Upper lobe of right lung (tissue), 1 donor: ENCODE data around the gene ZNF385C. TPM values are rescaled to one million over a fixed set of nuclear protein-coding genes. Genes with fewer than 3 reads are reported as not detected.
A peak's percentile ranks its signal among the peaks of the same experiment; 100 is the strongest.

Experiments
- ATAC-seq: fragments of 200-7000 bp; cut with Tn5 transposase; one replicate; pipeline ENCODE4 v1.9.1; 2020; ENCODE audit warnings: mild to moderate bottlenecking, moderate library complexity
- DNase-seq: peaks from one replicate; pipeline ENCODE4 v3.0.0-alpha.2; 2020
- H3K27ac ChIP-seq: fragments of 200-600 bp; one replicate; pipeline ENCODE4 v1.8.0; 2022
- H3K27me3 ChIP-seq: fragments of 200-600 bp; one replicate; pipeline ENCODE4 v1.8.0; 2022; ENCODE audit warnings: mild to moderate bottlenecking
- H3K36me3 ChIP-seq: fragments of 200-600 bp; one replicate; pipeline ENCODE4 v1.8.0; 2022
- H3K4me1 ChIP-seq: fragments of 200-600 bp; one replicate; pipeline ENCODE4 v1.8.0; 2022
- H3K4me3 ChIP-seq: fragments of 200-600 bp; one replicate; pipeline ENCODE4 v1.8.0; 2022; ENCODE audit warnings: mild to moderate bottlenecking
- H3K9me3 ChIP-seq: fragments of 200-600 bp; one replicate; pipeline ENCODE4 v1.8.0; 2022
- intact Hi-C: fragments of 100-400 bp; cut with DNase I; formaldehyde crosslinking; loops from one replicate; pipeline ENCODE4 v1.11.0; 2022
- total RNA-seq: library from RNA; stranded (reverse); fragmentation: NEBNext Ultra II Directional; extraction: Animal tissue kit (Norgen Biotek cat#: 25700); gene quantifications from one replicate; pipeline ENCODE4 v1.2.1, GENCODE V29; 2021
- TF ChIP-seq, protein P1 (sequence below): fragments of 200-600 bp; IDR thresholded peaks from one replicate; pipeline ENCODE4 v1.8.0; 2022; ENCODE audit warnings: antibody characterized with exemption
- donor health status: DM: no; HTN: yes; CAD: no; lungs with severe emphysema.

The ZNF385C gene
- total RNA-seq, 1 donor from 2014 or later = 0.78 TPM

DNA sequence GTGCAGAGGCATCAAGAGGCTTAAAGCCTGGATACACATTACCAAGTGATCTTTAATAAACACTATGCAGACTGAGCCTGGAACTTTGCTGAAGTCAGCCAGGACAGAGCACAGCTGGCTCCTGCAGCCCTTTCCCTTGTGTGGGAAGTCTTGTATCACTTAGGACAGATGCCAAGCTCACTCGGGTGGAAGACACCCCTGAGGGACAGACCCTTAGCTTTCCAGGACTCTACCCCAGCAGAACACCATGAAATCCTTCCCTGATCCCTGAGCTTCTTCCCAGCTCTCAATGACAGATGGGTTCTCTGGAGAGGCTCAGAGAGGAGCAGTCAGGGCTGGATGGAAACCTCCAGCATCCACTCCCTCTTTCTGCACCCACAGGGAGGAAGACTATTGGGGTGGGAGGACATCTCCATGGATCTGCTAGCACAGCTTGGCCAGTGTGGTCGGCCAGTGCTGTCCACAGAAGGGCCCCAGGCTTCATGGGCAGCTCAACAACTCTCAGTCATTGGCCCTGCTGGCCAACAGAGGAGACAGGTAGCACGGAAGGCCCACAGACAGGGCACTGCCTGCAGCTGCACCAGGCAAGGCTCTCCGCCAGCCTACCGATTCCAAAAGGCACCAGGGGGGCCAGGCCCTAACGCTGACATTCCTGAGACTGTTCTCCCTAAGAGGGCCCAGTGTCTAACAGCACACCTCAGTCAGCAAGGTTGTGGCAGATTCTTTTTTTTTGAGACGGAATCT, 40.6 kb upstream of the ZNF385C start:
- H3K9me3 ChIP-seq = no peaks in the 10 kb centered on the region
- peaks cover 39% of the 10 kb centered on the region for H3K36me3 ChIP-seq
- no peak overlapping the region for H3K4me3 ChIP-seq
- intact Hi-C loops = no loop called here
- no peak for ATAC-seq
- H3K4me1 ChIP-seq = peaks cover 69% of the 10 kb centered on the region
- TF ChIP-seq, protein P1, sequence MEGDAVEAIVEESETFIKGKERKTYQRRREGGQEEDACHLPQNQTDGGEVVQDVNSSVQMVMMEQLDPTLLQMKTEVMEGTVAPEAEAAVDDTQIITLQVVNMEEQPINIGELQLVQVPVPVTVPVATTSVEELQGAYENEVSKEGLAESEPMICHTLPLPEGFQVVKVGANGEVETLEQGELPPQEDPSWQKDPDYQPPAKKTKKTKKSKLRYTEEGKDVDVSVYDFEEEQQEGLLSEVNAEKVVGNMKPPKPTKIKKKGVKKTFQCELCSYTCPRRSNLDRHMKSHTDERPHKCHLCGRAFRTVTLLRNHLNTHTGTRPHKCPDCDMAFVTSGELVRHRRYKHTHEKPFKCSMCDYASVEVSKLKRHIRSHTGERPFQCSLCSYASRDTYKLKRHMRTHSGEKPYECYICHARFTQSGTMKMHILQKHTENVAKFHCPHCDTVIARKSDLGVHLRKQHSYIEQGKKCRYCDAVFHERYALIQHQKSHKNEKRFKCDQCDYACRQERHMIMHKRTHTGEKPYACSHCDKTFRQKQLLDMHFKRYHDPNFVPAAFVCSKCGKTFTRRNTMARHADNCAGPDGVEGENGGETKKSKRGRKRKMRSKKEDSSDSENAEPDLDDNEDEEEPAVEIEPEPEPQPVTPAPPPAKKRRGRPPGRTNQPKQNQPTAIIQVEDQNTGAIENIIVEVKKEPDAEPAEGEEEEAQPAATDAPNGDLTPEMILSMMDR = no peak
- H3K27me3 ChIP-seq = no peaks in the 10 kb centered on the region
- H3K27ac ChIP-seq = peak overlapping the region; percentile 42
- no peak for DNase-seq

DNA sequence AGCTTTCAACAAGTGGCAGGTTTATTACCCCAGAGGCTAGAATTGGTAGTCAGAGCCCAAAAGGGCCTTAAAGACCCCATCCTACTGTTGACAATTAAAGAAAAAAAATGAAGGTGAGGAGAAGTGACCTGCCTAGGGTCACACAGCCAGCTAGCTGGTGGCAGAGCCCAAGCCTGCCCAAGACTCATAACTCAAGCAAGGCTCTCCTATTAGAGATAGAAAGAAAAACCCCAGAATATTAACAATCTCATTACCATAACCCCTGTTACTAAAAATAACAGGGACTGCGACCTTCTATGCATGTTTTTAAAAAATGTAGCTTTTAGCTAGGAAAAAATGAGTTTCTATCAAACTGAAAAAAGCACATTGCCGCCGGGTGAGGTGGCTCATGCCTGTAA, 38.4 kb upstream of the ZNF385C start:
- TF ChIP-seq, protein P1 = no peak
- H3K36me3 ChIP-seq = peaks cover 20% of the 10 kb centered on the region
- peak overlapping the region; percentile 34 for H3K4me3 ChIP-seq
- H3K27me3 ChIP-seq = no peaks in the 10 kb centered on the region
- DNase-seq = no peak
- H3K4me1 ChIP-seq = peaks cover 77% of the 10 kb centered on the region
- peak overlapping the region; percentile 80 for H3K27ac ChIP-seq
- ATAC-seq = no peak
- intact Hi-C loops = no loop called here
- H3K9me3 ChIP-seq = no peaks in the 10 kb centered on the region

DNA sequence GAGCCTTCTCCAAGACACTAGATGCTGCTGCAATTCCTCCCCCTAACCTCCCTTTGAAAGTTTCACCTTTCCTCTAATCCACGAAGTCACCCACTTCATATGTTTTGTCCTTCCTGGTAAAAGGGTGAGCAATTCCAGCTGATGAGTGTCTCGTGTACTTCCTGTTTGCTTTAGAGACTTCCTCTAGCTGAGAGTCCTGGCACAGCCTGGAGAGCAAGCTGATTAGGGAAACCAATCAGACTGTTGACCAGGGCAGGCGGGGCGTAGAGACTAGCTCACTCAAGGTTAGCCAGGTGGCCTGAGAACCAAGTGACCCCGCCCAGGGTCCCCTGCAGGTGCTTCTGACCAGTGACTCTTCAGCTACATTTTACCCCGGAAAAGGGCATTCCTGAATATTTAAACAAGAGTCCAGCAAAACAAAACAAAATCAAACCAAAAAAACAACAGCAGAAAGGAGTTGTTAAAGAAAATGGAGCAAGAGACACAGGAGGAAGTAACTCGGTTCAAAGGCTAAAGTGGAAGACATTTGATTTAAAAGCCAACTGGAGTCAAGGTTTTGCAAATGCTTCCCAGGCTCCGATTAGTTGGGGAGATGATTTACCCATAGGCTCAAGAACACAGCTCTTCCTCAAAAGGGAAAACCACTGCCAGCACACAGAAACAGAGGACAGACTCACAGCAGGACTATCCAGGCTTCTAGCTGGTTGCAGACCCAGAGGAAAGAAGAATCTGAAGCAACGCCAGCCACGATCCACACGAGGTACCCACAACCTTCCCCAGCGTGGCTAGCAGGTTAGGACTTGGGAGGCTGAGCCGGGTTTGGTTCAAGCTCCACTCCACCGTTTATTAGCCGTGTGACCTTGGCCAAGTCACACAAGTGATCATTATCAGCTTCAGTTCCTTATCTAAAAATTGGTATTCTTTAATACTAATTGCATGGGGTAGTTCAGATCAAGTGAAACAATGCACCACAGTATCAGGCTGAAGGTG, 37.7 kb upstream of the ZNF385C start:
- peak; percentile 90 for DNase-seq
- peak overlapping the region; percentile 34 for H3K4me3 ChIP-seq
- ATAC-seq = peak; percentile 92

DNA sequence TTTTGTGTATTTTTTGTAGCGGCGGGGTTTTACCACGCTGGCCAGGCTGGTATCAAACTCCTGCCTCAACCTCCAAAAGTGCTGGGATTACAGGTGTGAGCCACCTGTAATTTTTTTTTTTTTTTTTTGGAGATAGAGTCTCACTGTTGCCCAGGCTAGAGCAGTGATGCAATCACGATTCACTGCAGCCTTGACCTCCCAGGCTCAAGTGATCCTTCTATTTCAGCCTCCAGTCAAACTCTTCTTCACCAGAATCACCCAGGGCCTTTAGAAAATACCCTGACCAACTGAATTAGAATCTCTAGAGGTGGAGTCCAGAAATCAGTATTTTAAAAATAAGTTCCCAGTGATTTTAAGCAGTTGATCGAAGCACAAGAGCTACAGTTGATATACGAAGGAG, 36.9 kb upstream of the ZNF385C start:
- Histone ChIP-seq H3K9me3 (no peaks in the 10 kb centered on the region), H3K36me3 (peaks cover 11% of the 10 kb centered on the region), H3K27me3 (no peaks in the 10 kb centered on the region), H3K4me1 (peaks cover 86% of the 10 kb centered on the region), H3K4me3 (peak overlapping the region; percentile 6), H3K27ac (peak overlapping the region; percentile 80)
- intact Hi-C loops = no loop called here
- TF ChIP-seq, protein P1 = no peak
- DNase-seq (no peak), ATAC-seq (no peak)

More for the DNA sequence above, 37.7 kb upstream of the ZNF385C start:
- no peaks in the 10 kb centered on the region for H3K9me3 ChIP-seq
- TF ChIP-seq, protein P1 = no peak
- no peaks in the 10 kb centered on the region for H3K27me3 ChIP-seq
- intact Hi-C loops = no loop called here
- peaks cover 13% of the 10 kb centered on the region for H3K36me3 ChIP-seq
- peak overlapping the region; percentile 80 for H3K27ac ChIP-seq
- H3K4me1 ChIP-seq = peaks cover 78% of the 10 kb centered on the region

DNA sequence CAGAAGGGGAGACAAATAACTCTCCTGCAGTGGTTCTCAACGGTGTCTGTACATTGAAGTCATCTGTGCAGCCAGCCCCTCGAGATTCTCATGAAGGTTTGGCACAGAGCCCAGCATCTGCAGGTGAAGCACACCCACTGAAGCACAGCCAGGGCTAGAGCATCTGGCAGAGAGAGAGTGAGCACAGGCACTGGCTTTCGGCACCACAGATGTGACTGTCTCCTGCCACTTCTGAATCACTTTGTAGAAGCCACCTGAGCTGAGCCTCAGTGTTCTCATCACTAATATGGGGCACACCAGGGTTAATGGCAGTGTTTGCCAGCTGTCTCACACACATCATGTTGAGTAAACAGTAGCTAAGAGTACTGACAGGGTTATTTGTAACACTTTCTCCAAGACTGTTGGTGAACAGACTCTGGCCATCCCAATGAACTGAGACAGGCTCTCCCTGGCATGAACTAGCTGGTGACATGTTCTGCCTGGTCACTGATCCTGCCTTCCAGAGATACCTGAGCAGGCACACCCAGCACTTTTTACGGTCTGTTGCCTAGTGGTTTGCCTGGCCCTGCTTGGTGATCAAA, 35.3 kb upstream of the ZNF385C start:
- H3K9me3 ChIP-seq = no peaks in the 10 kb centered on the region
- no peak for DNase-seq
- intact Hi-C loops = no loop called here
- no peaks in the 10 kb centered on the region for H3K27me3 ChIP-seq
- peak overlapping the region; percentile 80 for H3K27ac ChIP-seq
- H3K4me3 ChIP-seq = no peak overlapping the region
- ATAC-seq = no peak
- peaks cover 27% of the 10 kb centered on the region for H3K36me3 ChIP-seq
- TF ChIP-seq, protein P1 = no peak
- peaks cover 90% of the 10 kb centered on the region for H3K4me1 ChIP-seq
